ENCODE results near the gene QRICH1. TPM values are rescaled to one million over a fixed set of nuclear protein-coding genes. Genes with fewer than 3 reads are reported as not detected.
A peak's percentile ranks its signal among the peaks of the same experiment; 100 is the strongest.

QRICH1 gene
- polyA plus RNA-seq, 1 of the 3 experiments (the other 2 are of a cell fraction): 58.5 TPM

- DNase-seq: peak; percentile 89
- Histone ChIP-seq H3K4me2 (peak overlapping the region; percentile 100), H3F3A (replicated peaks; ENCODE audit: insufficient read depth) (no peaks in the 10 kb centered on the region), H3K4me3 (ENCODE audit: low read depth in 2 of 2, low read length in 1 of 2) (peak overlapping the region; percentile 67 to 81), H3K36me3 (replicated peaks in 1 of 2; ENCODE audit: control insufficient read depth in 1 of 2, insufficient read depth in 2 of 2, low read length in 1 of 2) (peaks cover 4 to 18% of the 10 kb centered on the region in 2 experiments), H3K27me3 (ENCODE audit: insufficient read depth) (no peaks in the 10 kb centered on the region), H3K9me3 (no peaks in the 10 kb centered on the region), H3K9me2 (no peaks in the 10 kb centered on the region), H3K4me1 (ENCODE audit: control insufficient read depth in 1 of 2, insufficient read depth in 2 of 2, low read depth in 1 of 2, low read length in 1 of 2) (peaks cover 0 to 18% of the 10 kb centered on the region in 2 experiments; a peak in 1 of 4 replicates), H3K79me2 (ENCODE audit: insufficient read depth) (peaks cover 37% of the 10 kb centered on the region), H3K9ac (peak overlapping the region; percentile 75), H2AFZ (ENCODE audit: low read depth) (peak overlapping the region; percentile 98), H4K20me1 (ENCODE audit: insufficient read depth) (no peaks in the 10 kb centered on the region), H3K27ac (ENCODE audit: low read depth in 2 of 2, low read length in 1 of 2) (peak overlapping the region; percentile 83 to 91)
- peak in 1 of 2 experiments; percentile 30; a peak in 2 of 4 replicates for TF ChIP-seq EP300 (IDR thresholded peaks at IDR 0.05; ENCODE audit: borderline replicate concordance in 1 of 2, low read depth in 1 of 2, low read length in 1 of 2)
- TF ChIP-seq, protein P1, sequence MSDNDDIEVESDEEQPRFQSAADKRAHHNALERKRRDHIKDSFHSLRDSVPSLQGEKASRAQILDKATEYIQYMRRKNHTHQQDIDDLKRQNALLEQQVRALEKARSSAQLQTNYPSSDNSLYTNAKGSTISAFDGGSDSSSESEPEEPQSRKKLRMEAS (IDR thresholded peaks at IDR 0.05; ENCODE audit: low read depth): peak; percentile 74
- no peak for TF ChIP-seq NRF1 (IDR thresholded peaks at IDR 0.05; ENCODE audit: low read depth, low read length)
- TF ChIP-seq CHD2 (IDR thresholded peaks at IDR 0.05; ENCODE audit: low read length, partially characterized antibody): peak; percentile 71
- TF ChIP-seq JUND (IDR thresholded peaks at IDR 0.05): peak; percentile 73; the same call in 1 of the 2 replicates
- TF ChIP-seq TCF12 (IDR thresholded peaks at IDR 0.05): peak; percentile 43; the same call in 1 of the 2 replicates
- TF ChIP-seq, protein P2, sequence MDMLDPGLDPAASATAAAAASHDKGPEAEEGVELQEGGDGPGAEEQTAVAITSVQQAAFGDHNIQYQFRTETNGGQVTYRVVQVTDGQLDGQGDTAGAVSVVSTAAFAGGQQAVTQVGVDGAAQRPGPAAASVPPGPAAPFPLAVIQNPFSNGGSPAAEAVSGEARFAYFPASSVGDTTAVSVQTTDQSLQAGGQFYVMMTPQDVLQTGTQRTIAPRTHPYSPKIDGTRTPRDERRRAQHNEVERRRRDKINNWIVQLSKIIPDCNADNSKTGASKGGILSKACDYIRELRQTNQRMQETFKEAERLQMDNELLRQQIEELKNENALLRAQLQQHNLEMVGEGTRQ (IDR thresholded peaks at IDR 0.05; ENCODE audit: borderline replicate concordance, low read depth, low read length): no peak
- TF ChIP-seq, protein P3, sequence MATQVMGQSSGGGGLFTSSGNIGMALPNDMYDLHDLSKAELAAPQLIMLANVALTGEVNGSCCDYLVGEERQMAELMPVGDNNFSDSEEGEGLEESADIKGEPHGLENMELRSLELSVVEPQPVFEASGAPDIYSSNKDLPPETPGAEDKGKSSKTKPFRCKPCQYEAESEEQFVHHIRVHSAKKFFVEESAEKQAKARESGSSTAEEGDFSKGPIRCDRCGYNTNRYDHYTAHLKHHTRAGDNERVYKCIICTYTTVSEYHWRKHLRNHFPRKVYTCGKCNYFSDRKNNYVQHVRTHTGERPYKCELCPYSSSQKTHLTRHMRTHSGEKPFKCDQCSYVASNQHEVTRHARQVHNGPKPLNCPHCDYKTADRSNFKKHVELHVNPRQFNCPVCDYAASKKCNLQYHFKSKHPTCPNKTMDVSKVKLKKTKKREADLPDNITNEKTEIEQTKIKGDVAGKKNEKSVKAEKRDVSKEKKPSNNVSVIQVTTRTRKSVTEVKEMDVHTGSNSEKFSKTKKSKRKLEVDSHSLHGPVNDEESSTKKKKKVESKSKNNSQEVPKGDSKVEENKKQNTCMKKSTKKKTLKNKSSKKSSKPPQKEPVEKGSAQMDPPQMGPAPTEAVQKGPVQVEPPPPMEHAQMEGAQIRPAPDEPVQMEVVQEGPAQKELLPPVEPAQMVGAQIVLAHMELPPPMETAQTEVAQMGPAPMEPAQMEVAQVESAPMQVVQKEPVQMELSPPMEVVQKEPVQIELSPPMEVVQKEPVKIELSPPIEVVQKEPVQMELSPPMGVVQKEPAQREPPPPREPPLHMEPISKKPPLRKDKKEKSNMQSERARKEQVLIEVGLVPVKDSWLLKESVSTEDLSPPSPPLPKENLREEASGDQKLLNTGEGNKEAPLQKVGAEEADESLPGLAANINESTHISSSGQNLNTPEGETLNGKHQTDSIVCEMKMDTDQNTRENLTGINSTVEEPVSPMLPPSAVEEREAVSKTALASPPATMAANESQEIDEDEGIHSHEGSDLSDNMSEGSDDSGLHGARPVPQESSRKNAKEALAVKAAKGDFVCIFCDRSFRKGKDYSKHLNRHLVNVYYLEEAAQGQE (IDR thresholded peaks at IDR 0.05; ENCODE audit: low read depth, low read length): 0 out of 2 replicates have a peak, but pooled peaks have one; percentile 49
- no peak; the same call in 1 of the 2 replicates for TF ChIP-seq MXI1 (IDR thresholded peaks at IDR 0.05; ENCODE audit: low read depth, low read length)
- no peak for TF ChIP-seq GATA2 (CRISPR knock-in tag; IDR thresholded peaks at IDR 0.05)
- peak; percentile 59 for TF ChIP-seq TAF1 (IDR thresholded peaks at IDR 0.05; ENCODE audit: borderline replicate concordance, low read depth, low read length)
- peak; percentile 73; the same call in 1 of the 2 replicates for TF ChIP-seq YY1 (IDR thresholded peaks at IDR 0.05; ENCODE audit: low read depth)
- TF ChIP-seq RXRA (IDR thresholded peaks at IDR 0.05; ENCODE audit: borderline replicate concordance, low read depth): no peak
- peak; percentile 69; the same call in 1 of the 2 replicates for TF ChIP-seq SIN3A (IDR thresholded peaks at IDR 0.05; ENCODE audit: borderline replicate concordance, low read depth, low read length)
- peak; percentile 82 for TF ChIP-seq POLR2AphosphoS5 (IDR thresholded peaks at IDR 0.05; ENCODE audit: low read depth, low read length)
- TF ChIP-seq TEAD4 (IDR thresholded peaks at IDR 0.05; ENCODE audit: borderline replicate concordance, insufficient read depth): peak; percentile 78
- CTCF ChIA-PET: interaction anchor here (0.6 to 5.4 kb wide), 12 partner anchors 13 to 213 kb away, joined by 3 to 26 read pairs (median 4); partner anchors contain the start of genes KLHDC8B, QRICH1 and USP19
- 0% methylated on average over 16 of the region's 30 CpGs for WGBS (ENCODE audit: low lambda C conversion rate)
- POLR2A ChIA-PET: interaction anchor here (0.6 to 2.7 kb wide), 11 partner anchors 11 to 207 kb away, joined by 3 to 22 read pairs (median 5); partner anchors contain the start of genes KLHDC8B, QRICH1, USP19 and USP4
Measured at GRCh38 chr3:49133226-49133951, 39.5 kb upstream of the QRICH1 start.

Data from SK-N-SH (cell line).